HG03378 (cell line): Measurements from ENCODE around the gene BTBD2.

ENCODE experiments used
- ATAC-seq: cut with Tn5 transposase; IDR thresholded peaks from one replicate; pipeline ENCODE4 v1.9.1; 2021; ENCODE audit warnings: mild to moderate bottlenecking, moderate library complexity; ENCODE audit not compliant: unreplicated experiment

BTBD2 gene

GRCh38 chr19:1968279-1969175 is 47.0 kb downstream of the BTBD2 start:
- ATAC-seq = no peak

GRCh38 chr19:1967087-1967608 is 48.4 kb downstream of the BTBD2 start:
- no peak for ATAC-seq

GRCh38 chr19:1962674-1963073 is 52.8 kb downstream of the BTBD2 start:
- ATAC-seq = no peak

- no peak for ATAC-seq
These were observed 54.3 kb downstream of the BTBD2 start for GRCh38 chr19:1961000-1961883.

- no peak for ATAC-seq
These were observed 55.5 kb downstream of the BTBD2 start for GRCh38 chr19:1959928-1960589.

GRCh38 chr19:1957562-1958248 is 57.8 kb downstream of the BTBD2 start:
- no peak for ATAC-seq

GRCh38 chr19:1956868-1957492 is 58.5 kb downstream of the BTBD2 start:
- no peak for ATAC-seq

GRCh38 chr19:1956122-1956494 is 59.4 kb downstream of the BTBD2 start:
- ATAC-seq = no peak

GRCh38 chr19:1955171-1956121 is 60.1 kb downstream of the BTBD2 start:
- ATAC-seq = no peak

- ATAC-seq = no peak
These were observed 61.0 kb downstream of the BTBD2 start for GRCh38 chr19:1954532-1954933.

- ATAC-seq = no peak
These were observed 61.9 kb downstream of the BTBD2 start for GRCh38 chr19:1953441-1954094.

GRCh38 chr19:1953037-1953436 is 62.5 kb downstream of the BTBD2 start:
- no peak for ATAC-seq

GRCh38 chr19:1952635-1953034 is 62.9 kb downstream of the BTBD2 start:
- no peak for ATAC-seq

GRCh38 chr19:1950640-1951039 is 64.9 kb downstream of the BTBD2 start:
- ATAC-seq = no peak

- ATAC-seq = no peak
These were observed 66.0 kb downstream of the BTBD2 start for GRCh38 chr19:1949304-1950101.

GRCh38 chr19:1947651-1948209 is 67.8 kb downstream of the BTBD2 start:
- ATAC-seq = no peak

GRCh38 chr19:1945899-1946298 is 69.6 kb downstream of the BTBD2 start:
- no peak for ATAC-seq
